Psoas muscle (tissue), 8 donors: ENCODE results near the gene DCTN2. TPM values are rescaled to one million over a fixed set of nuclear protein-coding genes. Genes with fewer than 3 reads are reported as not detected.
"Not testable (repeated sequence)": the region's sequence is repeated elsewhere in the genome, so short reads cannot be mapped to it uniquely, and the experiment has no call there.

Experiments
- ATAC-seq, 4 donors: fragments of 200-7000 bp; cut with Tn5 transposase; one replicate each; pipeline ENCODE4 v1.9.1; 2020; ENCODE audit warnings: moderate library complexity in 3 of 4, mild to moderate bottlenecking in 2 of 4
- DNase-seq, 2 donors: peaks; one replicate each; pipeline ENCODE4 v3.0.0-alpha.2; 2020
- H3K27ac ChIP-seq: fragments of 200-600 bp; one replicate; pipeline ENCODE4 v1.8.0; 2022
- H3K27me3 ChIP-seq, 3 donors: fragments of 200-600 bp in 1 of 3; one replicate each; pipeline versions ENCODE4 v1.6.1 to v1.8.0; 2013 to 2022; ENCODE audit warnings: low read length in 2 of 3, mild to moderate bottlenecking in 2 of 3, moderate library complexity in 1 of 3; ENCODE audit not compliant: insufficient read depth in 3 of 3
- H3K36me3 ChIP-seq, 2 donors: fragments of 200-600 bp in 1 of 2; one replicate each; pipeline versions ENCODE4 v1.6.1 to v1.8.0; 2013 to 2022; ENCODE audit warnings: low read depth in 1 of 2, mild to moderate bottlenecking in 1 of 2, moderate library complexity in 1 of 2; ENCODE audit not compliant: insufficient read depth in 1 of 2
- H3K4me1 ChIP-seq: fragments of 200-600 bp; one replicate; pipeline ENCODE4 v1.8.0; 2022
- H3K4me3 ChIP-seq: fragments of 200-600 bp; one replicate; pipeline ENCODE4 v1.8.0; 2022; ENCODE audit warnings: mild to moderate bottlenecking
- H3K9me3 ChIP-seq: fragments of 200-600 bp; one replicate; pipeline ENCODE4 v1.8.0; 2022
- CTCF ChIP-seq: fragments of 200-600 bp; IDR thresholded peaks from one replicate; pipeline ENCODE4 v1.8.0; 2022; ENCODE audit warnings: antibody characterized with exemption
- WGBS, 3 donors: extraction: QIAGEN DNeasy Blood & Tissue Kit; methylation state at CpG; one replicate each; pipeline versions ENCODE4 v1.1.6 to v1.1.7; 2013; 5-methylcytosine and 5-hydroxymethylcytosine counted together
- intact Hi-C, 2 donors: fragments of 100-400 bp; cut with DNase I; formaldehyde crosslinking; loops; one replicate each; pipeline versions ENCODE4 v1.11.0 to v1.14.2; 2022
- polyA plus RNA-seq, 3 donors: library from polyadenylated mRNA; stranded (reverse); fragments of 200-250 nt; gene quantifications; one replicate each; pipeline ENCODE4 v1.2.3, GENCODE V29; 2013
- total RNA-seq, 4 donors: library from RNA; stranded (reverse); fragmentation: NEBNext Ultra II Directional in 2 of 4; extraction: Animal tissue kit (Norgen Biotek cat#: 25700) in 2 of 4; gene quantifications; one replicate each; pipeline versions ENCODE4 v1.2.1 to v1.2.4, GENCODE V29; 2021 to 2023
- donor health status: healthy with polysubstance abuse.
- donor health status: DM: no; HTN: no; CAD: no; lungs with moderate emphysema.
- donor health status: Bipolar disorder and iron deficiency.
- donor health status: healthy.
- donor health status: DM: yes; HTN: yes; CAD: no.
- donor health status: DM: no; HTN: no; CAD: no.
- donor health status: DM: no; HTN: no; CAD: no.
- donor health status: DM: yes; HTN: yes; CAD: no.

The DCTN2 gene
- total and polyA plus RNA-seq, 7 donors, result 91.0 to 165 (median 108) TPM

DNA sequence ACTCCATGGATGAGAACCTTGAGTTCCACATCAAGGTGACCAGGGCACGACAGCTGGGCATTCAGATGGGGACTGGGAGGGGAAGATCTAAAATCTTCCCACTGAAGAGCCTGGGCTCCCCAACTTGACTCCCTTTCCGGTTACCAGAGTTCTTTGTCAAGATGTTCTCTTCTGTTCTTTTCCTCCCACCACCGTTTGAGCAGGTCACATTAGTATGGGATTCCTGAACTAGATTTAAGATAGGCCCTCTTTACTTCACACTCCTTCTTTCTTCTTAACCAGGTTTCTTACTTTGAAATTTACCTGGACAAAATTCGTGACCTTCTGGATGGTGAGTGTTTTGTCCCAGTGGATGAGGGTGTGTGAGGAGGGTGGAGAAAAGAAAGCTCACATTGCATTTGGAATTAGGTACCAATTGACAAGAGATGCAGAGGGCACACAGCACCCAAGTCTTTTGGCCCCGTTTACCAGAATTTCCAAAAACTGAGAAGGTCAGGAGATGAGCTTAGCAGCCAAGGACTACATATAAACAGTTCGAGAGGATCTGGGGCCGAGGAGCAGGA is 17.3 kb upstream of the DCTN2 start:
- H3K4me1 ChIP-seq, result no peaks in the 10 kb centered on the region
- intact Hi-C loops, result no loop called here
- H3K27me3 ChIP-seq, result peaks cover 0 to 21% (median 0%) of the 10 kb centered on the region in 3 donors
- WGBS, 3 donors, result 74 to 83% (median 79%) methylated on average over 7 of the region's 7 CpGs
- DNase-seq (no peak), ATAC-seq (no peak)
- no peak overlapping the region for H3K4me3 ChIP-seq
- no peak for TF ChIP-seq CTCF
- H3K36me3 ChIP-seq, result no peaks in the 10 kb centered on the region
- H3K9me3 ChIP-seq, result no peaks in the 10 kb centered on the region
- no peak overlapping the region for H3K27ac ChIP-seq

DNA sequence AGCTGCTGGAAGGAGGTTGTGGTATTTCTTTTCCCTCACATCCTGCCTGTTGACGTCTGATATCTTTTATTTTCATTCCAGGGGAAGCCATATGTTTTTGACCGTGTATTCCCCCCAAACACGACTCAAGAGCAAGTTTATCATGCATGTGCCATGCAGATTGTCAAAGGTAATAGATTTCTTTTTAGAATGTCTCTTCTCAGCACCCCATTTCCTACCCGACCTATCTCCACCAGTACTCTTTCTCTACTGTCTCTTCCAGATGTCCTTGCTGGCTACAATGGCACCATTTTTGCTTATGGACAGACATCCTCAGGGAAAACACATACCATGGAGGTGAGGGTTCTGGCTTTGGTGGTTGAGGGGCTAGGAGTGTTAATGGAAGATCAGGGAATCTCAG is 16.4 kb upstream of the DCTN2 start:
- TF ChIP-seq CTCF, result no peak
- H3K27me3 ChIP-seq, result peaks cover 0 to 16% (median 0%) of the 10 kb centered on the region in 3 donors
- no peak overlapping the region for H3K27ac ChIP-seq
- whole genome bisulfite sequencing, 3 donors, result 49 to 55% (median 50%) methylated on average over 4 of the region's 4 CpGs
- H3K4me3 ChIP-seq, result no peak overlapping the region
- H3K9me3 ChIP-seq, result no peaks in the 10 kb centered on the region
- ATAC-seq (no peak), DNase-seq (no peak)
- H3K4me1 ChIP-seq, result no peaks in the 10 kb centered on the region
- no peaks in the 10 kb centered on the region for H3K36me3 ChIP-seq
- intact Hi-C loops, result no loop called here

DNA sequence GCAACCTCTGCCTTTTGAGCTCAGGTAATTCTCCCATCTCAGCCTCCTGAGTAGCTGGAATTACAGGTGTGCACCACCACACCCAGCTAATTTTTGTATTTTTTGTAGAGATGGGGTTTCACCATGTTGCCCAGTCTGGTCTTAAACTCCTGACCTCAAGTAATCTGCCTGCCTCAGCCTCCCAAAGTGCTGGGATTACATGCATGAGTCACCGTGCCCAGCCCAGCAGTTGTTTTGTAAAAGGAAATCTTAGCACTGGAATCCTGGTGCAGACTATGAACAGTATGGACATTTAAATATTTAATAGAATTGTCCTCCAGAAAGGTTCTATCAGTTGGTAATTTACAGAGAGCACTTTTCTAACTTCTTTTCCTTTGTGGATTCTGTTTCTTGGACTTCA is 14.1 kb upstream of the DCTN2 start:
- DNase-seq, H3K27ac ChIP-seq, intact Hi-C loops, H3K36me3 ChIP-seq, H3K4me1 ChIP-seq, H3K4me3 ChIP-seq, ATAC-seq, H3K9me3 ChIP-seq, H3K27me3 ChIP-seq: not testable (repeated sequence)
- 53 to 61% (median 59%) methylated on average over 1 of the region's 1 CpG for WGBS, 3 donors

DNA sequence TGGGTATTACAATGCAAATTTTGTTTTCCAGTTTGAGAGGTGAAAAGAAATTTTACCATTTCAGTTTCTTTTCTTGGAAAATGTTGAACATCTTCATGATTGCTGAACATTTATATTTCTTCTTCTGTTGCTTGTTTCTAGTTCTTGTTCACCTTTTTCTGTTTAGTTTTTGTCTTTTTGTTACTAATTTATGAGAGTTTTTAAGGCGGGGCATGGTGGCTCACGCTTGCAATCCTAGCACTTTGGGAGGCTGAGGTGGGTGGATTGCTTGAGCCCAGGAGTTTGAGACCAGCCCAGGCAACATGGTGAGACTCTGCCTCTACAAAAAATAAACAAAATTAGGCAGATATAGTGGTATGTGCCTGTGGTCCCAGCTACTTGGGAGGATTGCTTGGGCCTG is 13.5 kb upstream of the DCTN2 start:
- intact Hi-C loops, result no loop called here
- H3K4me3 ChIP-seq, result no peak overlapping the region
- DNase-seq (no peak), ATAC-seq (no peak)
- no peaks in the 10 kb centered on the region for H3K9me3 ChIP-seq
- H3K36me3 ChIP-seq, result no peaks in the 10 kb centered on the region
- 91 to 96% (median 93%) methylated on average over 2 of the region's 2 CpGs for WGBS, 3 donors
- H3K27ac ChIP-seq, result no peak overlapping the region
- no peaks in the 10 kb centered on the region for H3K4me1 ChIP-seq
- TF ChIP-seq CTCF, result no peak
- H3K27me3 ChIP-seq, result peaks cover 0 to 9% (median 0%) of the 10 kb centered on the region in 3 donors

GRCh38 chr12:57558864-57559263 is 11.9 kb upstream of the DCTN2 start:
- no peak overlapping the region for H3K27ac ChIP-seq
- 80 to 93% (median 83%) methylated on average over 4 of the region's 4 CpGs for WGBS, 3 donors
- ATAC-seq (no peak), DNase-seq (no peak)
- no peaks in the 10 kb centered on the region for H3K36me3 ChIP-seq
- no peaks in the 10 kb centered on the region for H3K9me3 ChIP-seq
- H3K4me3 ChIP-seq, result no peak overlapping the region
- peaks cover 0 to 9% (median 0%) of the 10 kb centered on the region in 3 donors for H3K27me3 ChIP-seq
- no peak for TF ChIP-seq CTCF
- intact Hi-C loops, result no loop called here
- H3K4me1 ChIP-seq, result no peaks in the 10 kb centered on the region
